GM12878 (cell line): ENCODE measurements around the gene DNMT3A. TPM values are rescaled to one million over a fixed set of nuclear protein-coding genes. Genes with fewer than 3 reads are reported as not detected.

ENCODE experiments used
- ATF3 ChIP-seq: IDR thresholded peaks from 2 replicates; pipeline ENCODE4 v1.6.1; 2011; ENCODE audit warnings: low read depth, mild to moderate bottlenecking, low read length, moderate library complexity, borderline replicate concordance; ENCODE audit errors: extremely low read depth
- CHD1 ChIP-seq: IDR thresholded peaks from 2 replicates; pipeline ENCODE4 v1.6.1; 2012; ENCODE audit warnings: low read depth, low read length, improper control_type of control experiment
- CREM ChIP-seq: IDR thresholded peaks from 2 replicates; pipeline ENCODE4 v1.6.1; 2014; ENCODE audit warnings: antibody characterized with exemption, low read depth
- DPF2 ChIP-seq: fragments of 450-650 bp; IDR thresholded peaks from 2 replicates; pipeline ENCODE4 v1.6.1; 2017; ENCODE audit warnings: mild to moderate bottlenecking
- ETV6 ChIP-seq, 2 experiments: fragments of 450-650 bp in 1 of 2; IDR thresholded peaks in 1 of 2; conservative IDR thresholded peaks in 1 of 2; 2 replicates each; pipeline ENCODE4 v1.6.1; 2014; ENCODE audit warnings: antibody characterized with exemption in 1 of 2, borderline replicate concordance in 1 of 2, low read depth in 1 of 2, mild to moderate bottlenecking in 1 of 2, moderate library complexity in 1 of 2
- FOS ChIP-seq: IDR thresholded peaks from 3 replicates; pipeline ENCODE4 v1.6.1; 2011; ENCODE audit warnings: borderline replicate concordance; ENCODE audit not compliant: insufficient read length; ENCODE audit errors: extremely low read depth
- GABPA ChIP-seq: IDR thresholded peaks from 2 replicates; pipeline ENCODE4 v1.6.1; 2014; ENCODE audit warnings: antibody characterized with exemption, low read depth, mild to moderate bottlenecking, inconsistent platforms
- GATAD2B ChIP-seq: fragments of 450-650 bp; conservative IDR thresholded peaks from 2 replicates; pipeline ENCODE4 v1.6.1; 2017; ENCODE audit warnings: low read depth, mild to moderate bottlenecking, moderate library complexity
- HDGF ChIP-seq: fragments of 450-650 bp; IDR thresholded peaks from 2 replicates; pipeline ENCODE4 v1.6.1; 2016; ENCODE audit warnings: antibody characterized with exemption
- IKZF2 ChIP-seq, 2 experiments: fragments of 450-650 bp; IDR thresholded peaks; 2 replicates each; pipeline ENCODE4 v1.6.1; 2017; ENCODE audit warnings: mild to moderate bottlenecking in 2 of 2, moderate library complexity in 2 of 2
- KLF5 ChIP-seq: fragments of 450-650 bp; IDR thresholded peaks from 2 replicates; pipeline ENCODE4 v1.6.1; 2014; ENCODE audit warnings: mild to moderate bottlenecking; ENCODE audit not compliant: partially characterized antibody
- NFXL1 ChIP-seq: fragments of 450-650 bp; IDR thresholded peaks from 2 replicates; pipeline ENCODE4 v1.6.1; 2017; ENCODE audit warnings: antibody characterized with exemption, mild to moderate bottlenecking, borderline replicate concordance
- NR2C1 ChIP-seq: fragments of 450-650 bp; IDR thresholded peaks from 2 replicates; pipeline ENCODE4 v1.6.1; 2017; ENCODE audit warnings: antibody characterized with exemption, mild to moderate bottlenecking, moderate library complexity
- NR2C2 ChIP-seq: IDR thresholded peaks from 2 replicates; pipeline ENCODE4 v1.6.1; 2011; ENCODE audit warnings: borderline replicate concordance, low read depth; ENCODE audit not compliant: control insufficient read depth, insufficient read length
- POLR2AphosphoS5 ChIP-seq: IDR thresholded peaks from 2 replicates; pipeline ENCODE4 v1.6.1; 2011; ENCODE audit warnings: mild to moderate bottlenecking, low read length, inconsistent platforms
- RCOR1 ChIP-seq: conservative IDR thresholded peaks from 2 replicates; pipeline ENCODE4 v1.6.1; 2012; ENCODE audit warnings: low read depth, low read length, improper control_type of control experiment
- RFX5 ChIP-seq: IDR thresholded peaks from 2 replicates; pipeline ENCODE4 v1.6.1; 2011; ENCODE audit warnings: low read depth, low read length, improper control_type of control experiment
- SMC3 ChIP-seq: IDR thresholded peaks from 2 replicates; pipeline ENCODE4 v1.6.1; 2011; ENCODE audit warnings: low read length, improper control_type of control experiment, borderline replicate concordance
- TBL1XR1 ChIP-seq: IDR thresholded peaks from 2 replicates; pipeline ENCODE4 v1.6.1; 2012; ENCODE audit warnings: low read depth, low read length, improper control_type of control experiment
- TCF7 ChIP-seq: IDR thresholded peaks from 2 replicates; pipeline ENCODE4 v1.6.1; 2014; ENCODE audit warnings: antibody characterized with exemption, borderline replicate concordance
- YBX1 ChIP-seq: fragments of 450-650 bp; IDR thresholded peaks from 2 replicates; pipeline ENCODE4 v1.6.1; 2016; ENCODE audit warnings: antibody characterized with exemption
- ZNF384 ChIP-seq: IDR thresholded peaks from 2 replicates; pipeline ENCODE4 v1.6.1; 2012; ENCODE audit warnings: low read depth, mild to moderate bottlenecking, low read length, improper control_type of control experiment, borderline replicate concordance
- polyA plus RNA-seq, 11 experiments: library from polyadenylated mRNA; depleted of rRNA in 4 of 11; unstranded in 6 of 11; stranded (reverse) in 5 of 11; fragments of >200 nt; fragmentation: Nextera tagmentation in 4 of 11; fragmentation: Illumina TruSeq in 1 of 11; extraction: Ambion mirVana in 4 of 11; extraction: Trizol in 1 of 11; gene quantifications; 1 replicate in 1 of 11; 2 replicates in 10 of 11; pipeline versions ENCODE4 v1.2.1 to v1.2.3, GENCODE V29; 2011 to 2016; ENCODE audit warnings: inconsistent platforms in 2 of 11, missing spikeins in 2 of 11, low read depth in 1 of 11
- total RNA-seq, 4 experiments: library from RNA; depleted of rRNA in 3 of 4; stranded (reverse); fragments of >200 nt in 3 of 4; fragmentation: Illumina TruSeq in 1 of 4; extraction: Trizol in 1 of 4; gene quantifications; 2 replicates each; pipeline versions ENCODE4 v1.2.1 to v1.2.3, GENCODE V29; 2013 to 2021
- TF ChIP-seq, protein P1 (sequence below): IDR thresholded peaks from 2 replicates; pipeline ENCODE4 v1.6.1; 2011; ENCODE audit warnings: borderline replicate concordance, low read depth, mild to moderate bottlenecking, moderate library complexity, low read length; ENCODE audit not compliant: insufficient read depth, poor library complexity, severe bottlenecking
- TF ChIP-seq, protein P2 (sequence below): IDR thresholded peaks from 2 replicates; pipeline ENCODE4 v1.6.1; 2012; ENCODE audit warnings: low read depth, low read length, improper control_type of control experiment
- TF ChIP-seq, protein P3 (sequence below): fragments of 150-350 bp; IDR thresholded peaks from 2 replicates; pipeline ENCODE4 v1.6.1; 2016; ENCODE audit warnings: low read depth, low read length

Gene DNMT3A
- total and polyA plus RNA-seq, 10 of the 15 experiments (the other 5 are each of a cell fraction or from before 2014, with no cell fraction given), result 7.4 to 51.6 (median 17.4) TPM

DNA sequence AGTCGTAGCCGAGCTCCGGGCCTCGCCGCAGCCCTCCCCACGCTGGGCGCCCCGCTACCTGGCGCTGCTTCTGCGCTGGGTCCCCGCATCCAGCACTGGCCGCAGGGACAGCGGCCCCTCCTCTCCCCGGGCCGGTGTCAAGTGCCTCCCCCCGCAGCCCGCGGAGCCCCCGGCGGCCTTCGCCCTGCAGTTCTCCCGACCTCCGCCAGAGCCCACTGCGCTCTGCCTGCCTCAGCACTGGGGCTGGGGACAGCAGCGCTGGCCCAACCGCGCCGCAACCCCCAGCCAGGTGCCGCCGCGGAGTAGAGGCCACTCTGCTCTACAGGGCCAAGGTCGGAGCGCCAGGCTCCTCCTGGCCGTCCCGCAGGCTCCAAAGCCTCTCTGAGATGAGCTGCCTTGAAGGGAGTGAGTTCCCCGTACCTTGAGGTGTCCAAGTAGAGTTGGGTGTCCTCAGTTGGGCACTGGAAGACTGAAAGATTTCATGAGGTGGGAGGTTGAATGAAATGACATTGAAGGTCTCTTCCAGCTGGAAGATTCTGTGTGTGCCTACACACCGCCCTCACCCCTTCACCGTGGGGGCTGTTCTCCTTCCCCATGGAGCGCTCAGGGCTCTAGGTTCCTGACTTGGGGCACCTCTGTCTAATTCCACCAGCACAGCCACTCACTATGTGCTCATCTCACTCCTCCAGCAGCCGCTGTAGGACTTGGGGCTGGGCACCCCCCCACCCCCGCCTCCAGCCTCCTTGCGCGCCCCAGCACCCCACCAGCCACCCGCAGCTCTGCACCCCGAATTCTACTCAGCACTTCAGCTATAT is 854 bp upstream of the DNMT3A start (continued):
- TF ChIP-seq NR2C2, result no peak
- TF ChIP-seq, protein P1, sequence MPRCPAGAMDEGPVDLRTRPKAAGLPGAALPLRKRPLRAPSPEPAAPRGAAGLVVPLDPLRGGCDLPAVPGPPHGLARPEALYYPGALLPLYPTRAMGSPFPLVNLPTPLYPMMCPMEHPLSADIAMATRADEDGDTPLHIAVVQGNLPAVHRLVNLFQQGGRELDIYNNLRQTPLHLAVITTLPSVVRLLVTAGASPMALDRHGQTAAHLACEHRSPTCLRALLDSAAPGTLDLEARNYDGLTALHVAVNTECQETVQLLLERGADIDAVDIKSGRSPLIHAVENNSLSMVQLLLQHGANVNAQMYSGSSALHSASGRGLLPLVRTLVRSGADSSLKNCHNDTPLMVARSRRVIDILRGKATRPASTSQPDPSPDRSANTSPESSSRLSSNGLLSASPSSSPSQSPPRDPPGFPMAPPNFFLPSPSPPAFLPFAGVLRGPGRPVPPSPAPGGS, result no peak
- TF ChIP-seq SMC3, result peak; percentile 90
- TF ChIP-seq, protein P2, sequence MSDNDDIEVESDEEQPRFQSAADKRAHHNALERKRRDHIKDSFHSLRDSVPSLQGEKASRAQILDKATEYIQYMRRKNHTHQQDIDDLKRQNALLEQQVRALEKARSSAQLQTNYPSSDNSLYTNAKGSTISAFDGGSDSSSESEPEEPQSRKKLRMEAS, result peak; percentile 59; the same call in 1 of the 2 replicates
- TF ChIP-seq NR2C1, result no peak
- TF ChIP-seq, protein P3, sequence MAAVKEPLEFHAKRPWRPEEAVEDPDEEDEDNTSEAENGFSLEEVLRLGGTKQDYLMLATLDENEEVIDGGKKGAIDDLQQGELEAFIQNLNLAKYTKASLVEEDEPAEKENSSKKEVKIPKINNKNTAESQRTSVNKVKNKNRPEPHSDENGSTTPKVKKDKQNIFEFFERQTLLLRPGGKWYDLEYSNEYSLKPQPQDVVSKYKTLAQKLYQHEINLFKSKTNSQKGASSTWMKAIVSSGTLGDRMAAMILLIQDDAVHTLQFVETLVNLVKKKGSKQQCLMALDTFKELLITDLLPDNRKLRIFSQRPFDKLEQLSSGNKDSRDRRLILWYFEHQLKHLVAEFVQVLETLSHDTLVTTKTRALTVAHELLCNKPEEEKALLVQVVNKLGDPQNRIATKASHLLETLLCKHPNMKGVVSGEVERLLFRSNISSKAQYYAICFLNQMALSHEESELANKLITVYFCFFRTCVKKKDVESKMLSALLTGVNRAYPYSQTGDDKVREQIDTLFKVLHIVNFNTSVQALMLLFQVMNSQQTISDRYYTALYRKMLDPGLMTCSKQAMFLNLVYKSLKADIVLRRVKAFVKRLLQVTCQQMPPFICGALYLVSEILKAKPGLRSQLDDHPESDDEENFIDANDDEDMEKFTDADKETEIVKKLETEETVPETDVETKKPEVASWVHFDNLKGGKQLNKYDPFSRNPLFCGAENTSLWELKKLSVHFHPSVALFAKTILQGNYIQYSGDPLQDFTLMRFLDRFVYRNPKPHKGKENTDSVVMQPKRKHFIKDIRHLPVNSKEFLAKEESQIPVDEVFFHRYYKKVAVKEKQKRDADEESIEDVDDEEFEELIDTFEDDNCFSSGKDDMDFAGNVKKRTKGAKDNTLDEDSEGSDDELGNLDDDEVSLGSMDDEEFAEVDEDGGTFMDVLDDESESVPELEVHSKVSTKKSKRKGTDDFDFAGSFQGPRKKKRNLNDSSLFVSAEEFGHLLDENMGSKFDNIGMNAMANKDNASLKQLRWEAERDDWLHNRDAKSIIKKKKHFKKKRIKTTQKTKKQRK, result no peak
- no peak for TF ChIP-seq YBX1
- TF ChIP-seq POLR2AphosphoS5, result no peak
- no peak for TF ChIP-seq CHD1
- TF ChIP-seq NFXL1, result no peak
- no peak for TF ChIP-seq ETV6 (conservative IDR thresholded peaks at IDR 0.05 in 1 of 2, IDR thresholded peaks at IDR 0.05 in 1 of 2; ENCODE audit: borderline replicate concordance in 1 of 2, low read depth in 1 of 2)
- TF ChIP-seq DPF2, result peak; percentile 86
- TF ChIP-seq ATF3, result no peak
- no peak for TF ChIP-seq TCF7
- no peak for TF ChIP-seq RCOR1
- peak; percentile 34; the same call in 1 of the 2 replicates for TF ChIP-seq TBL1XR1
- TF ChIP-seq IKZF2 (IDR thresholded peaks at IDR 0.05), result peak in 1 of 2 experiments; percentile 27; a peak in 1 of 4 replicates
- no peak for TF ChIP-seq GABPA
- TF ChIP-seq FOS, result no peak
- TF ChIP-seq CREM, result no peak
- peak; percentile 41 for TF ChIP-seq KLF5
- no peak for TF ChIP-seq RFX5
- peak; percentile 96 for TF ChIP-seq GATAD2B
- 0 out of 2 replicates have a peak, but pooled peaks have one; percentile 23 for TF ChIP-seq ZNF384
- no peak for TF ChIP-seq HDGF
